Renal cortex interstitium (tissue), 11 donors: Measurements from ENCODE around the gene LITAF. TPM values are rescaled to one million over a fixed set of nuclear protein-coding genes. Genes with fewer than 3 reads are reported as not detected.
"Not testable (repeated sequence)": the region's sequence is repeated elsewhere in the genome, so short reads cannot be mapped to it uniquely, and the experiment has no call there.

Source experiments
- DNase-seq, 11 donors: peaks; one replicate each; pipeline ENCODE4 v3.0.0-alpha.2; 2013; ENCODE audit warnings: low read depth in 9 of 11, low spot score in 4 of 11; ENCODE audit errors: extremely low read depth in 1 of 11
- polyA plus RNA-seq, 3 donors: library from polyadenylated mRNA; unstranded; fragments of 120-200 nt; gene quantifications; one replicate each; pipeline ENCODE4 v1.2.1, GENCODE V29; 2013; ENCODE audit not compliant: insufficient read length in 3 of 3

Gene LITAF
- polyA plus RNA-seq, 3 donors: 103 to 127 (median 110) TPM

GRCh38 chr16:11586378-11586855, 302 bp downstream of the LITAF start:
- no peak for DNase-seq

DNA sequence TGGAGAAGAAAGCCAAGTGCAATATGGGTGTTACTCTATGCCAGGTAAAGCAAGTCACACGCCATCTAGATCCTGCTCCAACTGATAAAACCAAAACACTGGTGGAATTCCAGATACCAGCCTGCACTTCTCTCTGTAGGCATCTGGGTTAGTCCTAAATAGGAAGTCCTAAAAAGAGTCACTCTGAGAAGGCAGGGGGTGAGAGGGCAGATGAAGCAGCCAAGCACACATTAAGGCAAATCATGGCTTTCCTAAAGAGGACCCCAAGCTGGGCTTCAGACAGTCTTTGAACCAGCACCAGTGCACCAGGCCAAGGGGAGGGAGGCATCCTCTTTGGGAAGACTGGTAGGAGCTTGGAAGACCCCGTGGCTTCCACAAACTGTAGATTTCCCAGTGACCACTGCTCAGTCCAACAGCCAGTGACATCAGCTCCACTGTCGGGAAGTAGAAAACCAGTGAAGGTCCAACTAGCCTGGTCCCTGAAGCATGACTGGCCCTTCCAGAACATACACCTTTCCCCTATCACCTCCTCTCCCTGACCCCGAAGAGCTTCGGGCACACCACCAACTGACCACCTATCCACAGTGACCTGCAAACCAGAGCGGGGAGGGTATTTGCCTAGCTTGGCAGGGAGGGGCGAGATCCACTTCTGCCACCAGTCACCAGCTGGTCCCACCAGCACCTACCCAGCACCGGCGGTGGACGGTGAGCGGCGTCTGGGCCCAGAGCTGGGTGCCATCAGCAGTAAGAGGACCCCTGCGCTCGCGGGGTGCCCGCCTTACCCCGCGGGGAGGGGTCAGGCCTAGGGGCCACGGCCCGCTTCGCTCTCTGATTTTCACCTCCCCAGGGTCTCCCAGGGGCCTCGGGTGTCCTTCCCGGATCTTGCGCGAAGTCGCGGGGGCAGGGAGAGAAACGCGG, 1.0 kb downstream of the LITAF start:
- DNase-seq: no peak

- DNase-seq: no peak
Measured at GRCh38 chr16:11583889-11584565, 2.7 kb downstream of the LITAF start.

DNA sequence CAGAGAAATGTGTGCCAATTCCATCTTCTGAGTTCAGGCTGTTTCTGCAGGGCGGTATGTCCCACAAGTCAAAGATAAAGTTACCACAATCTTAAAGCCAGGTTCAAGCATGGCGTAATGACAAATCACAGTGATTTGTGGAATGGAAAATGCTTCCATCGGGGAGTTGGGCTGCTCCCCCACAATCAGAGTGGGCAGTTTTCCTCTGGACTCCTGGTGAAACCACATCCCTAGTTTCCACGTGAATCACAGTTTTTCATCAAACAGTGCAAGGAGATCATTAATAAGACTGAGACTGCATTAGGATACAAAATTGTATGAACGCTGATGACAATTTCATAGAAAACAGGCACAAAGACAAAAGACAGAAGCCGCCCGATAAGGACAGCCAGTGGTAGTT, 3.6 kb downstream of the LITAF start:
- no peak for DNase-seq

- DNase-seq: no peak
Measured at GRCh38 chr16:11582157-11582814, 4.4 kb downstream of the LITAF start.

- DNase-seq: no peak
Measured at GRCh38 chr16:11581678-11582077, 5.0 kb downstream of the LITAF start.

- no peak for DNase-seq
Measured at GRCh38 chr16:11580451-11581086, 6.2 kb downstream of the LITAF start.

DNA sequence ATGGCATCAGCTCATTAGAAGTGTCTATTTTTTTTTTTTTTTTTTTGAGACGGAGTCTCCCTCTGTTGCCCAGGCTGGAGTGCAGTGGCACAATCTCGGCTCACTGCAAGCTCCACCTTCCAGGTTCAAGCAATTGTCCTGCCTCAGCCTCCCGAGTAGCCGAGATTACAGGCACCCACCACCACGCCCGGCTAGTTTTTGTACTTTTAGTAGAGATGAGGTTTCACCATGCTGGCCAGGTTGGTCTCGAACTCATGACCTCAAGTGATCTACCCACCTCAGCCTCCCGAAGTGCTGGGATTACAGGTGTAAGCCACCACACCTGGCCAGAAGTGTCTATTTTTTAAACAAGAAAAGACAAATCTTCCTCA, 9.4 kb downstream of the LITAF start:
- DNase-seq: not testable (repeated sequence)

DNA sequence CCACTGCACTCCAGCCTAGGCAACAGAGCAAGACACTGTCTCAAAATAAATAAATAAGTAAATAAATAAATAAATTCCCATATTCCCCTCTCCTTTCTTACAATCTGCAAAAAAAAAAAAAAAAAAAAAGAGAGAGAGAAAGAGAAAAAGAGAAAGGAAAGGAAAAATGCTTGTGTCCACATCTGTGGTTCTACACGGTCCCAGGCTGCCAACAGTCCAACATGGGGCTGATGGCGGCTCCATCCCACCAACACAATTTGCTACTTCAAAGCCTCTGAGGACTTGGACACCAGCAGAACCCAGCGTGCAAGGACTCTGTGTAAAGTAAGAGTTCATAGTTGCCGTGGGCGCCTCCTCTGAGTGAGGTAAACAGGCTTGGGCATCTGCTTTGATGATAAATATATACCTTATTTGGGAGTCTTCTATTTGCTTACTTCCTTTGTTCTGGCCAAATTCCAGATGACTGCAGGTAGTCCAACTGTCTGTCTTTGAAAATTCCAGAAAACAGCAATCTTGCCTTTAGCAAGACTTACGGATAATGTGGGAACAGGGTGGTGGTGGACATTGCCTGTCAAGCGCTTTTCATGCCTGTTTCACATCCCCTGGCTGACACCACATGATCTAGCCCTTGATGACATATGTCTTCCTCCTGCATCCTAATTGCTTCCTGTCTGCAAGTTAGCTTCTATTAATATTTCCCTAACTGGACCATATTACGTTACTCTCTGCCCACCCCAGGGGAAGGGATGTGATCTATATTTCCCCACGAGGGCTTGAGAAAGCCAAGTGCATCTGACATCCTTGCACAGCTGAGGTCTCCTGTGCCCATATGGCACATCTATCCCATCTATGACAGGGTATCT, 10.1 kb downstream of the LITAF start:
- DNase-seq: no peak

DNA sequence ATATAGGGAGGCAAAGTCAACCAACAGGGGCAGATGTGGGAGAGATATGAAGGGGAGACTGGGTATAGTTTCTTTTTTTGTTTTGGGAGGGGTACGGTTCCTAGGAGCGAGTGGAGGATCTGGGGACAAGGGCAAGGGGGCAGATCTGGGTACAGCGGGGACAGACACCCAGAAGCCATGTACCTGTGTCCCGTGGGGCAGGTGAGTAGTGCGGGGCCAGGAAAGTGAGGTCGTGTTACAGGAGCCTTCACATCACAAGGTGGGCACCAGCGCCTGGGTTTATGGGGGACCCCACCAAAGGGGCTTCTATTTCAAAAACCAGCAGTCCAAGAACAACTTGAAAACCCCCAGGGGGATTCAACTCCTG, 11.5 kb downstream of the LITAF start:
- DNase-seq: no peak

DNA sequence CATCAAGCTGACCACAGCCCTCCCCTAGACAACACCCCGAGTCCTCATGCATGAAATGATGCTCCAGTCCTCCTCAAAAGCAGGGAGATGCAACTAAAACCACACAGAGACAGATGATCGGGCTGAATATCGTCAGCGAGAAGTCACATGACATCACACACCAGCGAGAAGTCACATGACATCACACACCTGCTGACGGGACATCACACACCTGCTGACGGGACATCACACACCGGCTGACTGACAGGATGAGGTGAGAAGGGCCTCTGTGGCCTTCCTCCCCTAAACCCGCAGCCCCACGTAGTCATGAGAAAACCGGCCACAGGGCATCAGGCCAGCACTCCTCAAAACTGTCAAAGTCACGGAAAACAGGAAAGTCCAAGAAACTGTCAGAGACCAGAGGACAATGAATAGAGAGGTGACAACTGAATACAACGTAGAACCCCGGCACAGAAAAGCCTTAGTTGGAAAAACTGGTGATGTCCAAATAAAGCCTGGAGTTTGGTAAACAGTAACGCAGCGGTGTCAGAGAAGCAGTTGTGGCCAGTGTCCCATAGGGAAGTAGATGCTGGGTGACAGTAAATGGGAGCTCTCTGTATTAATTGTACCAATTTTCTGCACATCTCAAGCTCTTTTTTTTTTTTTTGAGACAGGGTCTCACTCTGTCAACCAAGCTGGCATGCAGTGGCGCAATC, 14.3 kb downstream of the LITAF start:
- DNase-seq: no peak

DNA sequence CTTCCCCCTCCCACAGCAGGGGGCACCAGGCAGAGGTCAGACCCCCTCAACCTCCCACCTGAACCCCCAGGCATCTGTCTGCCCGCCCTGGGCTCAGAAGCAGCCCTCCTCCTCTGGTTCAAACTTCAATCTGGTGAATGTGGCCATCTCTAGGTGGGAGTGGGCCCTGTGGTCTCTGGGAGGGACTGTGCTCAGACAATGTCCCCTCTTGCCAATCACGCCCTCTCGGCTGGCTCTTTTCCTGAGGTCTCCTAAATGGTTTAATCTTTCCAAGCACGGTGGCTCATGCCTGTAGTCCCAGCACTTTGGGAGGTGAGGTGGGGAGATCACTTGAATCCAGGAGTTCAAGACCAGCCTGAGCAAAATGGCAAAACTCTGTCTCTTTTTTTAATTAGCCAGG, 15.2 kb downstream of the LITAF start:
- DNase-seq: no peak

DNA sequence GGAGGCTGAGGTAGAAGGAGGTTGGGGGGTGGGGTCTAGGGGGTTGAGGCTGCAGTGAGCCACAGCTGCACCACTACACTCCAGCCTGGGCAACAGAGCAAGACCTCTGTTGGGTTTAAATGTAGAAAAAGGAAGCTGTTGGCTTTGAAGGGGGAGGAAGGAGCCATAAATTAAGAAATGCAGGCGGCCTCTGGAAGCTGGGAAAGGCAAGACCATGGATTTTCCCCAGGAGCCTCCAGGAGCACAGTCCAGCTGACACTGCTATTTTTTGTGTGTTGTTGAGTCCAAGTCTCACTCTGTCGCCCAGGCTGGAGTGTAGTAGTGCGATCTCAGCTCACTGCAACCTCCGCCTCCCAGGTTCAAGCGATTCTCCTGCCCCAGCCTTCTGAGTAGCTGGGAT, 15.9 kb downstream of the LITAF start:
- peak in 1 of 11 donors; percentile 17 for DNase-seq

GRCh38 chr16:11570258-11570657, 16.5 kb downstream of the LITAF start:
- no peak for DNase-seq

GRCh38 chr16:11566398-11566797, 20.3 kb downstream of the LITAF start:
- DNase-seq: no peak

DNA sequence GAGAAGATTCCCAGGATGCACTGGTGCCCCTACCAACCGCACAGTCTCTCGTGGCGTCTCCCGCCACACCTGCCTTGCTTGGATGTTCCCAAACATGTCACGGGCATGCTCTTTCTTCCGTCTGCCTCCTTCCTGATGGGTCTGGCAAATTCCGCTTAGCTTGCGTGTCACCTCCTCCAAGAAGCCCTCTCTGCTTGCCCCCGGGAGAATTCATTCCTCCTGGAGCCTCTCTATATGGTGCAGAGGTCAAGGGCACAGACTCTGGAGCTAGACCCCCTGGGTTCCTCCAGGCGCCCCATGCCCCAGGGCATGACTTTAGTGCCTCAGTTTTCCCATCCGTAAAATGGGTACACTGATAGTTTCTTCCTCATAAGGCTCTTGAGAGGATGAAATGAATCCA, 21.1 kb downstream of the LITAF start:
- DNase-seq: no peak

DNA sequence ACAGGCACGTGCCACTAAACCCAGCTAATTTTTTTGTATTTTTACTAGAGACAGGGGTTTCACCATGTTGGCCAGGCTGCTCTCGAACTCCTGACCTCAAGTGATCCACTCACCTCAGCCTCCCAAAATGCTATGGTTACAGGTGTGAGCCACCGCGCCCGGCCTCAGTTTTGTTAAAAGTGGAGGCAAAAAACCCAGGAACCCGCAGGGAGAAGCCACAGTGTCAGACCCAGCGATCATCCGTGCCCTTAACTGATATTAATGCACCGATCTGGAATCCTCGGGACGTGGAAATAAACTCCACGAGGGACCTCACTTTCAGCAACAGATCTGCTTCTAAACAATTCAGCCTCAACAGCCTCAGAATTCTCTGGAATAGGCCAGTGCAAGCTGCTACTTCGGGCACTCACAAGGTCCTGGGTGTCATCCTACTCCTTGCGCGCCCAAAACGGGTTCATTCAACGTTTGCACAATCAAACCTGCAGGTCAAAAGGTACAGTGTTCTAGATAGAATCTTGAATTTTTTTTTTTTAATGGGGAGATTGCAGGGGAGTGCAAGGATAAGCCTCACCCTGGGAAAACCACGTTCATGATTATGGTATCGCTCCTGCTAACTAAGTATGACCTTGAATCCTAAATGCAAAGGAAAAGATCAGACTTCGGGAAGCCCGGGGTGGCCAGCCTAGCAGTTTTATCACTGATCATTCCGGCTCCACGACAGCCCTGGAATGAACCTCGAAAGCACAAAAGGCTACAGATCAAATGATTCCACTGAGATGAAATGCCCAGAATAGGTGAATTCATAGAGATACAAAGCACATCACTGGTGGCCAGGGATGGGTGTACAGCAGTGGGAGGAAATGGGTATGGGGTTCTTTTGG, 22.4 kb downstream of the LITAF start:
- no peak for DNase-seq
